ENCODE measurements around the gene ALAS1.
"Not testable (repeated sequence)": the region's sequence is repeated elsewhere in the genome, so short reads cannot be mapped to it uniquely, and the experiment has no call there.

ALAS1 gene

GRCh38 chr3:52170217-52170616, 27.7 kb upstream of the ALAS1 start:
- not testable (repeated sequence) for H3K4me2 ChIP-seq (ENCODE audit: low read length, poor library complexity, severe bottlenecking); H3K27me3 ChIP-seq (ENCODE audit: control insufficient read depth in 1 of 2, insufficient read depth in 1 of 2, low read length in 2 of 2); H3K4me3 ChIP-seq (ENCODE audit: insufficient read depth in 1 of 2, low read depth in 1 of 2, low read length in 2 of 2)

DNA sequence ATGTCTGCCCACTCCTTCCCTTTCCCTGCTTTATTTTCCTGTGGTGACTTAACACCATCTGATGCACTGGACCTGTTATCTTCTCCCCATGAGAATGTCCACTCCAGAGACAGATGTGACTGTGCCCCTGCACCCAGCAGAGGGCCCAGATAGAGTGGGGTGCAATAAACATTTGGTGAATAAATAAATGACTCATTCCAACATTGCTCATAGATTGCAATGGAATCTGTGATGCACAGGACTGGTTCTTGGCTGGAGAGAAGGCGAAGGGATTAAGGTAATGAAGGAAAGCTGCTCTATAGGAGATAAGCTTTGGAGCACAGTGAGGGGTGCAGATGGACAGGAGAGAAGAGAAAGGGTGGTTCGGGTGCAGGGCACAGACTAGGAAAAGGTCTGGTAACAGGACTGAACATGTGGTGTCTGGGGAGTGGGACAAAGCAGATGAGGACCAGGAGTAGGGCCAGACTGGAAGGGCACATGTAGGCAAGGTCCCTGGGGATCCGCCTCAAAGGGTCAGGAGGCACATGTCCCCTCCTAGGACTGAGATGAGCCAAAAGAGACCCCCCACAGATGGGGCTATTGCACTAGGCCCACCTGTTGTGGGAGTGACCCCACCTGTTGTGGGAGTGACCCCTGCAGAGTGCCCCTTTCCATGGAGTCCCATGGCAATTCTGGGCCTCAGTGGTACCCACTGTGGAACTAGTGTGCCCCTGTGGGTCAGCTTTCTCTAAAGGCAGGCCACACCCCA, 26.3 kb upstream of the ALAS1 start:
- Histone ChIP-seq H2AFZ (ENCODE audit: low read depth, low read length) (no peak overlapping the region), H2BK120ac (ENCODE audit: low read depth, low read length) (no peak overlapping the region), H3K4ac (ENCODE audit: low read depth in 1 of 2, low read length in 2 of 2) (no peak overlapping the region), H2BK12ac (ENCODE audit: low read length in 2 of 2) (no peak overlapping the region), H2BK5ac (ENCODE audit: low read depth, low read length, poor library complexity, severe bottlenecking) (no peak overlapping the region), H3K4me1 (ENCODE audit: control insufficient read depth, insufficient read depth, low read depth, low read length) (no peaks in the 10 kb centered on the region), H4K8ac (ENCODE audit: low read length) (no peak overlapping the region), H2AK5ac (ENCODE audit: low read length, severe bottlenecking) (no peak overlapping the region), H3K79me1 (replicated peaks; ENCODE audit: low read length, poor library complexity, severe bottlenecking) (no peaks in the 10 kb centered on the region), H3K4me2 (ENCODE audit: low read length, poor library complexity, severe bottlenecking) (no peak overlapping the region), H2BK15ac (ENCODE audit: low read depth, poor library complexity, severe bottlenecking) (no peak overlapping the region), H3K9ac (ENCODE audit: low read length) (no peak overlapping the region), H3K27me3 (ENCODE audit: control insufficient read depth in 1 of 2, insufficient read depth in 1 of 2, low read length in 2 of 2) (no peaks in the 10 kb centered on the region), H3K4me3 (ENCODE audit: insufficient read depth in 1 of 2, low read depth in 1 of 2, low read length in 2 of 2) (no peak overlapping the region), H3K27ac (ENCODE audit: low read length, poor library complexity, severe bottlenecking) (no peak overlapping the region), H3K14ac (ENCODE audit: low read length in 2 of 2) (peak overlapping the region in 1 of 2 experiments; percentile 26), H3K18ac (ENCODE audit: low read depth in 1 of 2, low read length in 2 of 2) (no peak overlapping the region), H4K91ac (ENCODE audit: low read length) (no peak overlapping the region), H3K36me3 (ENCODE audit: control insufficient read depth in 1 of 2, insufficient read depth in 2 of 2, low read depth in 1 of 2, low read length in 2 of 2) (no peaks in the 10 kb centered on the region), H3K23ac (ENCODE audit: low read length in 2 of 2) (no peak overlapping the region), H3K9me3 (ENCODE audit: control insufficient read depth, low read length) (no peaks in the 10 kb centered on the region)
- peak; percentile 81 for DNase-seq
- 77% methylated on average over 3 of the region's 3 CpGs for WGBS

More at GRCh38 chr3:52170217-52170616, 27.7 kb upstream of the ALAS1 start:
- WGBS, result 40% methylated on average over 1 of the region's 3 CpGs
- not testable (repeated sequence) for H3K4me1 ChIP-seq (ENCODE audit: control insufficient read depth, insufficient read depth, low read depth, low read length); H2BK15ac ChIP-seq (ENCODE audit: low read depth, poor library complexity, severe bottlenecking); H4K8ac ChIP-seq (ENCODE audit: low read length); H3K27ac ChIP-seq (ENCODE audit: low read length, poor library complexity, severe bottlenecking); H3K14ac ChIP-seq (ENCODE audit: low read length in 2 of 2); H3K9me3 ChIP-seq (ENCODE audit: control insufficient read depth, low read length); H2AFZ ChIP-seq (ENCODE audit: low read depth, low read length); H2BK12ac ChIP-seq (ENCODE audit: low read length in 2 of 2); H3K23ac ChIP-seq (ENCODE audit: low read length in 2 of 2); H3K36me3 ChIP-seq (ENCODE audit: control insufficient read depth in 1 of 2, insufficient read depth in 2 of 2, low read depth in 1 of 2, low read length in 2 of 2); H2BK120ac ChIP-seq (ENCODE audit: low read depth, low read length); DNase-seq; H4K91ac ChIP-seq (ENCODE audit: low read length); H2AK5ac ChIP-seq (ENCODE audit: low read length, severe bottlenecking); H3K4ac ChIP-seq (ENCODE audit: low read depth in 1 of 2, low read length in 2 of 2); H2BK5ac ChIP-seq (ENCODE audit: low read depth, low read length, poor library complexity, severe bottlenecking); H3K9ac ChIP-seq (ENCODE audit: low read length); H3K79me1 ChIP-seq (replicated peaks; ENCODE audit: low read length, poor library complexity, severe bottlenecking)
- H3K18ac ChIP-seq (ENCODE audit: low read depth in 1 of 2, low read length in 2 of 2), result peak overlapping the region in 1 of 2 experiments; percentile 30

DNA sequence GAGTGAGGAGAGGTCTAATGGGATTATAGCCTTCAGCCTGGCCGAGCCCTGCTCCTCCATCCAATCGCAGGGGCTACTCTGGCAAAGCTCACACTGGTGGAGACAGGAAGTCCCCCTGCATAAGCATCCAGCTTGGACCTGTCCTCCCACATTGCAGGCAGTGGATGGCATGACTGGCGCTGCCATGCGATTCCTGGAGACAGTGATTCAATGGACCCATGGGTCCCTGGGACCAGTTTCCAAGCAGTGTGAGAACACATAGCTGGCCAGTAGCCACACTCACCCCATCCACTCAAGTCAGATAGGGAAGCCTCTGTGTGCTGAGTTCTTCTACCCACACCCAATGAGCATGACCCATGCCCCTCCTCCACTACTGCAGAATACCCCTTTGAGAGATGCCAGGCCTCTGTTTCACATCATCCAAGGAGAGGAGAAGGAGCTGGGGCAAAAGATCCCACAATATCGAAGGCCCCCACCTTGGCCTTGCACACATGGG, 25.6 kb upstream of the ALAS1 start:
- Histone ChIP-seq H3K27ac (ENCODE audit: low read length, poor library complexity, severe bottlenecking) (no peak overlapping the region), H4K91ac (ENCODE audit: low read length) (peak overlapping the region; percentile 56), H3K18ac (ENCODE audit: low read depth in 1 of 2, low read length in 2 of 2) (no peak overlapping the region), H2BK15ac (ENCODE audit: low read depth, poor library complexity, severe bottlenecking) (no peak overlapping the region), H3K4me2 (ENCODE audit: low read length, poor library complexity, severe bottlenecking) (no peak overlapping the region), H3K36me3 (ENCODE audit: control insufficient read depth in 1 of 2, insufficient read depth in 2 of 2, low read depth in 1 of 2, low read length in 2 of 2) (no peaks in the 10 kb centered on the region), H3K4me3 (ENCODE audit: insufficient read depth in 1 of 2, low read depth in 1 of 2, low read length in 2 of 2) (no peak overlapping the region), H3K9me3 (ENCODE audit: control insufficient read depth, low read length) (no peaks in the 10 kb centered on the region), H4K8ac (ENCODE audit: low read length) (no peak overlapping the region), H3K27me3 (ENCODE audit: control insufficient read depth in 1 of 2, insufficient read depth in 1 of 2, low read length in 2 of 2) (no peaks in the 10 kb centered on the region), H3K14ac (ENCODE audit: low read length in 2 of 2) (no peak overlapping the region), H3K23ac (ENCODE audit: low read length in 2 of 2) (no peak overlapping the region), H2AFZ (ENCODE audit: low read depth, low read length) (no peak overlapping the region), H3K9ac (ENCODE audit: low read length) (no peak overlapping the region), H2BK5ac (ENCODE audit: low read depth, low read length, poor library complexity, severe bottlenecking) (no peak overlapping the region), H2BK120ac (ENCODE audit: low read depth, low read length) (no peak overlapping the region), H3K4ac (ENCODE audit: low read depth in 1 of 2, low read length in 2 of 2) (no peak overlapping the region), H3K4me1 (ENCODE audit: control insufficient read depth, insufficient read depth, low read depth, low read length) (no peaks in the 10 kb centered on the region), H3K79me1 (replicated peaks; ENCODE audit: low read length, poor library complexity, severe bottlenecking) (no peaks in the 10 kb centered on the region), H2BK12ac (ENCODE audit: low read length in 2 of 2) (no peak overlapping the region), H2AK5ac (ENCODE audit: low read length, severe bottlenecking) (no peak overlapping the region)
- DNase-seq, result no peak
- 86% methylated on average over 5 of the region's 5 CpGs for WGBS

DNA sequence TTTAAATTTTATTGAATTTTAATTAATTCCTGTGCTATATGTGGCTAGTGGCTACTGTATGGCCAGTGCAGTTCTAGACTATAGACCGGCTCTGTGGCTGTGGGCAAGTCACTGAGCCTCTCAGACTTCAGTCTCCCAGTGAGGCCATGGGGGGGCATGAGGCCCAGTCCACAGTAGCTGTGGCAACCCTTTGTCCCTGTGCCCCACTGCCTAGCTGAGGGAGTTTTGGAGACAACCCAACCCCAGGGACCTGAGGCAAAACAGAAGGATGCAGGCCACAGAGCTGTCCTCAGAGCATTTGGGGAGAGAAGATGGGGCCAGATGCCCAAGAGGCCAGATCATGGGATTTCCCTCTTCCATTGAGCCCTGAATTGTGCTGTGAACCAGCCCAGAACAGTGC, 24.9 kb upstream of the ALAS1 start:
- Histone ChIP-seq H3K4me3 (ENCODE audit: insufficient read depth in 1 of 2, low read depth in 1 of 2, low read length in 2 of 2) (no peak overlapping the region), H3K14ac (ENCODE audit: low read length in 2 of 2) (no peak overlapping the region), H3K18ac (ENCODE audit: low read depth in 1 of 2, low read length in 2 of 2) (no peak overlapping the region), H3K23ac (ENCODE audit: low read length in 2 of 2) (no peak overlapping the region), H3K27me3 (ENCODE audit: control insufficient read depth in 1 of 2, insufficient read depth in 1 of 2, low read length in 2 of 2) (no peaks in the 10 kb centered on the region), H2BK120ac (ENCODE audit: low read depth, low read length) (no peak overlapping the region), H4K91ac (ENCODE audit: low read length) (no peak overlapping the region), H3K4ac (ENCODE audit: low read depth in 1 of 2, low read length in 2 of 2) (no peak overlapping the region), H3K9me3 (ENCODE audit: control insufficient read depth, low read length) (no peaks in the 10 kb centered on the region), H3K9ac (ENCODE audit: low read length) (no peak overlapping the region), H4K8ac (ENCODE audit: low read length) (no peak overlapping the region), H3K4me1 (ENCODE audit: control insufficient read depth, insufficient read depth, low read depth, low read length) (no peaks in the 10 kb centered on the region), H2BK5ac (ENCODE audit: low read depth, low read length, poor library complexity, severe bottlenecking) (no peak overlapping the region), H3K4me2 (ENCODE audit: low read length, poor library complexity, severe bottlenecking) (no peak overlapping the region), H2BK12ac (ENCODE audit: low read length in 2 of 2) (no peak overlapping the region), H3K36me3 (ENCODE audit: control insufficient read depth in 1 of 2, insufficient read depth in 2 of 2, low read depth in 1 of 2, low read length in 2 of 2) (no peaks in the 10 kb centered on the region), H3K27ac (ENCODE audit: low read length, poor library complexity, severe bottlenecking) (no peak overlapping the region), H3K79me1 (replicated peaks; ENCODE audit: low read length, poor library complexity, severe bottlenecking) (no peaks in the 10 kb centered on the region), H2BK15ac (ENCODE audit: low read depth, poor library complexity, severe bottlenecking) (no peak overlapping the region), H2AK5ac (ENCODE audit: low read length, severe bottlenecking) (no peak overlapping the region), H2AFZ (ENCODE audit: low read depth, low read length) (no peak overlapping the region)
- DNase-seq, result no peak
- WGBS, result 100% methylated on average over 1 of the region's 1 CpG
